A549 (cell line): ENCODE data around the gene PLA2G4A. TPM values are rescaled to one million over a fixed set of nuclear protein-coding genes. Genes with fewer than 3 reads are reported as not detected.

Experiments
- ATAC-seq, 2 experiments: fragments of 200-7000 bp in 1 of 2; fragments of >200 bp in 1 of 2; cut with Nextera tagmentation in 1 of 2; cut with Tn5 transposase in 1 of 2; 3 replicates each; pipeline versions ENCODE4 v1.8.0 to v1.9.1; 2018 to 2020; ENCODE audit warnings: mild to moderate bottlenecking in 1 of 2, moderate library complexity in 1 of 2
- CTCF ChIA-PET: fragments of 300-600 bp; sonication (Branson Sonifier 250); formaldehyde crosslinking; extraction: SDS; loops from one replicate; lab custom pipeline; 2021; ENCODE audit warnings: antibody characterized with exemption, inconsistent platforms; lab: Yijun Ruan, JAX
- POLR2A ChIA-PET: fragments of 350-600 bp; formaldehyde crosslinking; extraction: SDS; loops from one replicate; lab custom pipeline; 2021; ENCODE audit warnings: antibody characterized with exemption, inconsistent platforms; lab: Yijun Ruan, JAX
- DNase-seq, 2 experiments: peaks; one replicate each; pipeline versions ENCODE4 v3.0.0 to v3.0.0-alpha.2; 2011 to 2016; ENCODE audit warnings: low read depth in 1 of 2, low spot score in 1 of 2
- FAIRE-seq: peaks from 2 replicates; lab custom pipeline; 2011; peaks lifted over from hg19 to GRCh38; lab: Jason Lieb, UNC
- H3K27ac ChIP-seq, 2 experiments: fragments of >200 bp; sonication (Bioruptor Twin); formaldehyde crosslinking; 3 replicates each; pipeline ENCODE4 v1.5.1; 2016 to 2017
- H3K4me1 ChIP-seq: fragments of >200 bp; sonication (Bioruptor Twin); formaldehyde crosslinking; 3 replicates; pipeline ENCODE4 v1.6.1; 2016
- H3K4me2 ChIP-seq: fragments of >200 bp; sonication (Bioruptor Twin); formaldehyde crosslinking; 3 replicates; pipeline ENCODE4 v1.6.1; 2016
- H3K4me3 ChIP-seq: fragments of >200 bp; sonication (Bioruptor Twin); formaldehyde crosslinking; 3 replicates; pipeline ENCODE4 v1.5.1; 2016
- H3K9me3 ChIP-seq: fragments of >200 bp; sonication (Bioruptor Twin); formaldehyde crosslinking; 3 replicates; pipeline ENCODE4 v1.6.1; 2016
- ATOH8 ChIP-seq: fragments of 250-450 bp; sonication (Bioruptor Pico); IDR thresholded peaks from 2 replicates; pipeline ENCODE4 v1.5.0; 2020; ENCODE audit warnings: low read depth, mild to moderate bottlenecking, moderate library complexity
- BCL3 ChIP-seq: fragments of >200 bp; sonication (Bioruptor Twin); formaldehyde crosslinking; IDR thresholded peaks from 3 replicates; pipeline ENCODE4 v1.6.1; 2016
- CBX8 ChIP-seq: fragments of 200-600 bp; sonication (generic); IDR thresholded peaks from 2 replicates; pipeline ENCODE4 v1.6.1; 2016
- CEBPB ChIP-seq, 2 experiments: fragments of >200 bp in 1 of 2; sonication (Bioruptor Twin) in 1 of 2; formaldehyde crosslinking in 1 of 2; IDR thresholded peaks; 2 replicates each; pipeline ENCODE4 v1.6.1; 2012 to 2016
- CHD2 ChIP-seq: fragments of 150-350 bp; IDR thresholded peaks from 2 replicates; pipeline ENCODE4 v1.6.1; 2014; ENCODE audit warnings: low read length; ENCODE audit not compliant: partially characterized antibody
- CHD4 ChIP-seq: fragments of 200-600 bp; sonication (generic); IDR thresholded peaks from 2 replicates; pipeline ENCODE4 v1.6.1; 2016; ENCODE audit warnings: antibody characterized with exemption, mild to moderate bottlenecking, borderline replicate concordance
- ELK1 ChIP-seq: fragments of 150-350 bp; IDR thresholded peaks from 2 replicates; pipeline ENCODE4 v1.6.1; 2014; ENCODE audit warnings: low read depth, mild to moderate bottlenecking, low read length
- FOSB ChIP-seq: fragments of 250-450 bp; sonication (Bioruptor Pico); IDR thresholded peaks from 2 replicates; pipeline ENCODE4 v1.5.0; 2020; ENCODE audit warnings: mild to moderate bottlenecking, moderate library complexity
- FOSL2 ChIP-seq, 2 experiments: fragments of 450-650 bp in 1 of 2; fragments of >200 bp in 1 of 2; sonication (Bioruptor Twin) in 1 of 2; formaldehyde crosslinking; IDR thresholded peaks; 2 replicates each; pipeline versions ENCODE4 v1.5.0 to v1.6.1; 2016 to 2020; ENCODE audit warnings: mild to moderate bottlenecking in 1 of 2, moderate library complexity in 1 of 2
- GATA3 ChIP-seq: IDR thresholded peaks from 2 replicates; pipeline ENCODE4 v1.6.1; 2012; ENCODE audit warnings: borderline replicate concordance
- HDAC2 ChIP-seq: fragments of 200-600 bp; sonication (generic); IDR thresholded peaks from 2 replicates; pipeline ENCODE4 v1.6.1; 2016
- HMGXB4 ChIP-seq: fragments of 250-450 bp; sonication (Bioruptor Pico); IDR thresholded peaks from 2 replicates; pipeline ENCODE4 v1.5.0; 2021; ENCODE audit warnings: mild to moderate bottlenecking, moderate library complexity, borderline replicate concordance
- JUN ChIP-seq, 2 experiments: fragments of >200 bp; sonication (Bioruptor Twin); formaldehyde crosslinking; IDR thresholded peaks; 2 replicates in 1 of 2; 3 replicates in 1 of 2; pipeline ENCODE4 v1.6.1; 2016 to 2017
- KDM5A ChIP-seq: fragments of 200-600 bp; sonication (generic); IDR thresholded peaks from 2 replicates; pipeline ENCODE4 v1.6.1; 2016; ENCODE audit warnings: antibody characterized with exemption, mild to moderate bottlenecking
- MAFK ChIP-seq: fragments of 450-650 bp; IDR thresholded peaks from 2 replicates; pipeline ENCODE4 v1.6.1; 2014; ENCODE audit not compliant: partially characterized antibody
- MAX ChIP-seq: IDR thresholded peaks from 2 replicates; pipeline ENCODE4 v1.6.1; 2012
- MAZ ChIP-seq: fragments of 150-350 bp; IDR thresholded peaks from 2 replicates; pipeline ENCODE4 v1.6.1; 2014; ENCODE audit warnings: antibody characterized with exemption, low read depth, low read length, borderline replicate concordance
- PBX3 ChIP-seq: IDR thresholded peaks from 2 replicates; pipeline ENCODE4 v1.6.1; 2012
- PHF8 ChIP-seq: fragments of 200-600 bp; sonication (generic); IDR thresholded peaks from 2 replicates; pipeline ENCODE4 v1.6.1; 2016; ENCODE audit warnings: low read depth, mild to moderate bottlenecking, antibody characterized with exemption, moderate library complexity, borderline replicate concordance
- RARB ChIP-seq: fragments of 250-450 bp; sonication (Bioruptor Pico); IDR thresholded peaks from 2 replicates; pipeline ENCODE4 v1.8.0; 2021; ENCODE audit warnings: mild to moderate bottlenecking, moderate library complexity
- RFX5 ChIP-seq: fragments of 450-650 bp; IDR thresholded peaks from 2 replicates; pipeline ENCODE4 v1.7.1; 2014; ENCODE audit warnings: antibody characterized with exemption, mild to moderate bottlenecking, moderate library complexity
- SMC3 ChIP-seq: fragments of >200 bp; sonication (Bioruptor Twin); formaldehyde crosslinking; IDR thresholded peaks from 3 replicates; pipeline ENCODE4 v1.6.1; 2018; ENCODE audit warnings: inconsistent platforms
- SREBF2 ChIP-seq: fragments of 450-650 bp; IDR thresholded peaks from 2 replicates; pipeline ENCODE4 v1.6.1; 2014; ENCODE audit warnings: mild to moderate bottlenecking, moderate library complexity
- TFCP2L1 ChIP-seq: fragments of 250-450 bp; sonication (Bioruptor Pico); IDR thresholded peaks from 2 replicates; pipeline ENCODE4 v1.5.0; 2021; ENCODE audit warnings: mild to moderate bottlenecking
- TP53 ChIP-seq: fragments of 250-450 bp; sonication (Bioruptor Pico); IDR thresholded peaks from 2 replicates; pipeline ENCODE4 v1.5.0; 2021; ENCODE audit warnings: mild to moderate bottlenecking, moderate library complexity
- ZC3H11A ChIP-seq: fragments of 450-650 bp; IDR thresholded peaks from 2 replicates; pipeline ENCODE4 v1.6.1; 2014; ENCODE audit warnings: antibody characterized with exemption, mild to moderate bottlenecking
- ZFP36 ChIP-seq: fragments of 450-650 bp; IDR thresholded peaks from 2 replicates; pipeline ENCODE4 v1.6.1; 2014; ENCODE audit warnings: borderline replicate concordance; ENCODE audit not compliant: partially characterized antibody
- ZNF302 ChIP-seq: fragments of 250-450 bp; sonication (Bioruptor Pico); IDR thresholded peaks from 2 replicates; pipeline ENCODE4 v1.9.0; 2021; ENCODE audit warnings: inconsistent platforms, mild to moderate bottlenecking, moderate library complexity
- WGBS: methylation state at CpG from one replicate; pipeline ENCODE4 v1.1.6; 2017; ENCODE audit errors: missing lambda C conversion rate; 5-methylcytosine and 5-hydroxymethylcytosine counted together
- polyA plus RNA-seq, 4 experiments: library from polyadenylated mRNA; depleted of rRNA in 3 of 4; stranded (reverse); fragments of >200 nt; fragmentation: RNase III in 1 of 4; extraction: RNeasy Plus Mini Kit Qiagen cat#74134 plus additional on column Dnase treatment in 1 of 4; gene quantifications; 2 replicates in 3 of 4; 3 replicates in 1 of 4; pipeline ENCODE4 v1.2.3, GENCODE V29; 2011 to 2017

The PLA2G4A gene
- polyA plus RNA-seq, 2 of the 4 experiments (the other 2 are of a cell fraction), result 26.3 to 80.4 TPM

GRCh38 chr1:186923486-186923885 is 94.7 kb downstream of the PLA2G4A start:
- Histone ChIP-seq H3K4me3 (no peak overlapping the region), H3K4me2 (no peak overlapping the region), H3K9me3 (no peaks in the 10 kb centered on the region), H3K27ac (no peak overlapping the region), H3K4me1 (peaks cover 8% of the 10 kb centered on the region; the same call in 1 of the 3 replicates)
- CTCF ChIA-PET, result no interaction called here
- POLR2A ChIA-PET, result no interaction called here
- DNase-seq (no peak), FAIRE-seq (no peak), ATAC-seq (no peak)
- TF ChIP-seq ZC3H11A, result no peak
- no peak for TF ChIP-seq FOSL2 (IDR thresholded peaks at IDR 0.05)
- TF ChIP-seq FOSL2 (CRISPR knock-in tag; IDR thresholded peaks at IDR 0.05), result peak; percentile 52
- WGBS, result 88% methylated on average over 2 of the region's 2 CpGs

- FAIRE-seq (no peak), DNase-seq (no peak), ATAC-seq (no peak)
- ChIA-PET CTCF (no interaction called here), POLR2A (no interaction called here)
- TF ChIP-seq HMGXB4 (CRISPR knock-in tag), result no peak
- no peak for TF ChIP-seq SREBF2
- no peak for TF ChIP-seq MAX
- no peak for TF ChIP-seq BCL3
- TF ChIP-seq ATOH8 (CRISPR knock-in tag), result no peak
- no peak for TF ChIP-seq CHD2
- TF ChIP-seq MAZ, result no peak
- TF ChIP-seq CBX8, result no peak
- TF ChIP-seq ZFP36, result no peak
- TF ChIP-seq SMC3, result no peak
- TF ChIP-seq CHD4, result no peak
- no peak for TF ChIP-seq PHF8
- TF ChIP-seq ZC3H11A, result no peak
- TF ChIP-seq JUN (IDR thresholded peaks at IDR 0.05), result no peak
- no peak for TF ChIP-seq FOSL2 (IDR thresholded peaks at IDR 0.05)
- no peak for TF ChIP-seq FOSL2 (CRISPR knock-in tag; IDR thresholded peaks at IDR 0.05)
- no peak for TF ChIP-seq PBX3
- Histone ChIP-seq H3K4me1 (peaks cover 8% of the 10 kb centered on the region; the same call in 1 of the 3 replicates), H3K4me3 (no peak overlapping the region), H3K27ac (no peak overlapping the region), H3K4me2 (no peak overlapping the region), H3K9me3 (no peaks in the 10 kb centered on the region)
- WGBS, result 82% methylated on average over 3 of the region's 3 CpGs
These were observed 97.3 kb downstream of the PLA2G4A start for GRCh38 chr1:186925881-186926669.

GRCh38 chr1:186927884-186928283 is 99.1 kb downstream of the PLA2G4A start:
- no peaks in the 10 kb centered on the region for H3K9me3 ChIP-seq
- peaks cover 8% of the 10 kb centered on the region; the same call in 1 of the 3 replicates for H3K4me1 ChIP-seq
- ChIA-PET CTCF (no interaction called here), POLR2A (no interaction called here)
- WGBS, result 91% methylated on average over 4 of the region's 4 CpGs
- H3K4me2 ChIP-seq, result no peak overlapping the region
- ATAC-seq (no peak), FAIRE-seq (no peak), DNase-seq (no peak)
- no peak overlapping the region for H3K4me3 ChIP-seq
- TF ChIP-seq TFCP2L1 (CRISPR knock-in tag) (no peak), SREBF2 (no peak), FOSL2 (IDR thresholded peaks at IDR 0.05) (no peak), FOSL2 (CRISPR knock-in tag; IDR thresholded peaks at IDR 0.05) (no peak), ELK1 (no peak), MAFK (no peak), TP53 (CRISPR knock-in tag) (no peak), HDAC2 (no peak), ZNF302 (CRISPR knock-in tag) (no peak), JUN (IDR thresholded peaks at IDR 0.05) (no peak), RFX5 (no peak), CEBPB (IDR thresholded peaks at IDR 0.05) (no peak), GATA3 (no peak), FOSB (CRISPR knock-in tag) (no peak), PHF8 (no peak), KDM5A (no peak), RARB (CRISPR knock-in tag) (no peak)
- no peak overlapping the region for H3K27ac ChIP-seq
